ENCODE results near the gene B4GALT2.
A peak's percentile ranks its signal among the peaks of the same experiment; 100 is the strongest.

The B4GALT2 gene

GRCh38 chr1:43970911-43971310 lies 8.1 kb upstream of the B4GALT2 start:
- DNase-seq, result no peak

GRCh38 chr1:43971336-43971980 lies 7.6 kb upstream of the B4GALT2 start:
- DNase-seq, result no peak

- DNase-seq, result peak; percentile 73
Observed at GRCh38 chr1:43973981-43974442, 5.0 kb upstream of the B4GALT2 start.

- peak; percentile 98 for DNase-seq
Observed at GRCh38 chr1:43974443-43975248, 4.4 kb upstream of the B4GALT2 start, which contains the start of gene ATP6V0B. Gene ATP6V0B (plus strand): TSS chr1:43974960. CDS start chr1:43975041, 81 bp downstream.

- peak; percentile 70 for DNase-seq
Observed at GRCh38 chr1:43975249-43975961, 3.6 kb upstream of the B4GALT2 start.

GRCh38 chr1:43976045-43976444 lies 3.0 kb upstream of the B4GALT2 start:
- DNase-seq, result peak; percentile 46

- DNase-seq, result no peak
Observed at GRCh38 chr1:43976890-43977289, 2.1 kb upstream of the B4GALT2 start.

- no peak for DNase-seq
Observed at GRCh38 chr1:43977376-43978263, 1.4 kb upstream of the B4GALT2 start.

GRCh38 chr1:43978264-43978550 lies 803 bp upstream of the B4GALT2 start:
- DNase-seq, result peak; percentile 39

- no peak for DNase-seq
Observed at GRCh38 chr1:43979261-43979527, 184 bp downstream of the B4GALT2 start.

- DNase-seq, result peak; percentile 82
Observed at GRCh38 chr1:43979528-43980254, 681 bp downstream of the B4GALT2 start.

GRCh38 chr1:43980255-43981134 lies 1.5 kb downstream of the B4GALT2 start:
- DNase-seq, result no peak

- DNase-seq, result no peak
Observed at GRCh38 chr1:43981135-43981491, 2.1 kb downstream of the B4GALT2 start.

- DNase-seq, result no peak
Observed at GRCh38 chr1:43981636-43982035, 2.6 kb downstream of the B4GALT2 start.

- DNase-seq, result no peak
Observed at GRCh38 chr1:43982241-43982640, 3.2 kb downstream of the B4GALT2 start.

GRCh38 chr1:43982808-43983207 lies 3.8 kb downstream of the B4GALT2 start:
- no peak for DNase-seq

GRCh38 chr1:43983253-43983899 lies 4.4 kb downstream of the B4GALT2 start:
- no peak for DNase-seq

- DNase-seq, result no peak
Observed at GRCh38 chr1:43984855-43985254, 5.8 kb downstream of the B4GALT2 start.

- DNase-seq, result no peak
Observed at GRCh38 chr1:43985984-43986595, 7.1 kb downstream of the B4GALT2 start.

GRCh38 chr1:43986712-43987111 lies 7.7 kb downstream of the B4GALT2 start:
- DNase-seq, result no peak
